A549 (cell line): ENCODE data around the gene OTULINL.

Source experiments
- CBX8 ChIP-seq: fragments of 200-600 bp; sonication (generic); IDR thresholded peaks from 2 replicates; pipeline ENCODE4 v1.6.1; 2016
- HDAC2 ChIP-seq: fragments of 200-600 bp; sonication (generic); IDR thresholded peaks from 2 replicates; pipeline ENCODE4 v1.6.1; 2016
- JUNB ChIP-seq: fragments of >200 bp; sonication (Bioruptor Twin); formaldehyde crosslinking; IDR thresholded peaks from 2 replicates; pipeline ENCODE4 v1.6.1; 2016
- POLR2A ChIP-seq: IDR thresholded peaks from 2 replicates; pipeline ENCODE4 v1.6.1; 2012; ENCODE audit warnings: mild to moderate bottlenecking, low read length
- RAD21 ChIP-seq, 2 experiments: fragments of >200 bp in 1 of 2; sonication (Bioruptor Twin) in 1 of 2; formaldehyde crosslinking in 1 of 2; IDR thresholded peaks in 1 of 2; conservative IDR thresholded peaks in 1 of 2; 2 replicates in 1 of 2; 3 replicates in 1 of 2; pipeline ENCODE4 v1.6.1; 2012 to 2018; ENCODE audit warnings: inconsistent platforms in 1 of 2
- REST ChIP-seq: fragments of 200-600 bp; sonication (generic); IDR thresholded peaks from 2 replicates; pipeline ENCODE4 v1.6.1; 2016; ENCODE audit warnings: antibody characterized with exemption, mild to moderate bottlenecking, moderate library complexity
- TF ChIP-seq, protein P1 (sequence below): fragments of >200 bp; sonication (Bioruptor Twin); formaldehyde crosslinking; IDR thresholded peaks from 3 replicates; pipeline ENCODE4 v1.5.1; 2016
- TF ChIP-seq, protein P2 (sequence below): IDR thresholded peaks from 2 replicates; pipeline ENCODE4 v1.6.1; 2012
- TF ChIP-seq, protein P3 (sequence below): fragments of 250-450 bp; sonication (Bioruptor Pico); IDR thresholded peaks from 2 replicates; pipeline ENCODE4 v1.5.0; 2020; ENCODE audit warnings: low read depth, mild to moderate bottlenecking, moderate library complexity

DNA sequence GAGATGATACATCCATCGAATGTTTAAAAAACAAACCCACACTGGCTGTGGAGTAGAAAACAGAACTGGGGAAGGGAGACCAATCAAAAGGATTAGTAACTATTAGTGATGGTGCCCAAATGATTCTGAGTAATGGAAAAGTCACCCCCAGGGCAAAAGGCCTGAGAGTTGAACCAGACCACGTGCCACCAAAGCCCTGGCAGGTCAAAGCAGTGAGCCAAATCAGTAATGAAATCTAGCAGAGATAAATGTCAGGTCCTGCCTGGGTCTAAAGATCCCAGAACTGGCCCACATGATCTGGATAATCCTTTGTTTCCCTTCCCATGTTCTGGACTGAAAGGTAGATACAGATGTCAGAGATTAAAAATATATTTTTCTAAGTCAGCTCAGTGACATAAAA, 9.4 kb downstream of the OTULINL start:
- TF ChIP-seq HDAC2: no peak
- no peak for TF ChIP-seq POLR2A
- no peak for TF ChIP-seq REST
- TF ChIP-seq, protein P1, sequence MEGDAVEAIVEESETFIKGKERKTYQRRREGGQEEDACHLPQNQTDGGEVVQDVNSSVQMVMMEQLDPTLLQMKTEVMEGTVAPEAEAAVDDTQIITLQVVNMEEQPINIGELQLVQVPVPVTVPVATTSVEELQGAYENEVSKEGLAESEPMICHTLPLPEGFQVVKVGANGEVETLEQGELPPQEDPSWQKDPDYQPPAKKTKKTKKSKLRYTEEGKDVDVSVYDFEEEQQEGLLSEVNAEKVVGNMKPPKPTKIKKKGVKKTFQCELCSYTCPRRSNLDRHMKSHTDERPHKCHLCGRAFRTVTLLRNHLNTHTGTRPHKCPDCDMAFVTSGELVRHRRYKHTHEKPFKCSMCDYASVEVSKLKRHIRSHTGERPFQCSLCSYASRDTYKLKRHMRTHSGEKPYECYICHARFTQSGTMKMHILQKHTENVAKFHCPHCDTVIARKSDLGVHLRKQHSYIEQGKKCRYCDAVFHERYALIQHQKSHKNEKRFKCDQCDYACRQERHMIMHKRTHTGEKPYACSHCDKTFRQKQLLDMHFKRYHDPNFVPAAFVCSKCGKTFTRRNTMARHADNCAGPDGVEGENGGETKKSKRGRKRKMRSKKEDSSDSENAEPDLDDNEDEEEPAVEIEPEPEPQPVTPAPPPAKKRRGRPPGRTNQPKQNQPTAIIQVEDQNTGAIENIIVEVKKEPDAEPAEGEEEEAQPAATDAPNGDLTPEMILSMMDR: no peak
- no peak for TF ChIP-seq CBX8
- TF ChIP-seq, protein P2, sequence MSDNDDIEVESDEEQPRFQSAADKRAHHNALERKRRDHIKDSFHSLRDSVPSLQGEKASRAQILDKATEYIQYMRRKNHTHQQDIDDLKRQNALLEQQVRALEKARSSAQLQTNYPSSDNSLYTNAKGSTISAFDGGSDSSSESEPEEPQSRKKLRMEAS: no peak
- TF ChIP-seq RAD21 (conservative IDR thresholded peaks at IDR 0.05 in 1 of 2, IDR thresholded peaks at IDR 0.05 in 1 of 2): no peak
- no peak for TF ChIP-seq JUNB
- TF ChIP-seq, protein P3, sequence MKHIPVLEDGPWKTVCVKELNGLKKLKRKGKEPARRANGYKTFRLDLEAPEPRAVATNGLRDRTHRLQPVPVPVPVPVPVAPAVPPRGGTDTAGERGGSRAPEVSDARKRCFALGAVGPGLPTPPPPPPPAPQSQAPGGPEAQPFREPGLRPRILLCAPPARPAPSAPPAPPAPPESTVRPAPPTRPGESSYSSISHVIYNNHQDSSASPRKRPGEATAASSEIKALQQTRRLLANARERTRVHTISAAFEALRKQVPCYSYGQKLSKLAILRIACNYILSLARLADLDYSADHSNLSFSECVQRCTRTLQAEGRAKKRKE (CRISPR knock-in tag): no peak
